Measurements from ENCODE around the gene SCN3A. TPM values are rescaled to one million over a fixed set of nuclear protein-coding genes. Genes with fewer than 3 reads are reported as not detected.

Gene SCN3A
- total RNA-seq, 1 experiment from 2014 or later: 0.07 TPM

GRCh38 chr2:165198181-165198580 is 5.7 kb downstream of the SCN3A start:
- ChIA-PET CTCF (no interaction called here), POLR2A (ENCODE audit: unreplicated experiment) (no interaction called here)
- no peaks in the 10 kb centered on the region for H3K9me2 ChIP-seq (replicated peaks; ENCODE audit: low read length)
- no peaks in the 10 kb centered on the region for H3K36me3 ChIP-seq (ENCODE audit: low read depth, low read length)
- H3K27me3 ChIP-seq (ENCODE audit: low read length): peaks cover 41% of the 10 kb centered on the region
- ATAC-seq (no peak), DNase-seq (no peak)
- TF ChIP-seq EZH2phosphoT487 (IDR thresholded peaks at IDR 0.05; ENCODE audit: borderline replicate concordance, low read length): no peak
- TF ChIP-seq CTCF (conservative IDR thresholded peaks at IDR 0.05; ENCODE audit: low read depth, low read length): no peak
- TF ChIP-seq EZH2 (IDR thresholded peaks at IDR 0.05; ENCODE audit: low read length, unreplicated experiment): no peak
- no peak overlapping the region for H3K9ac ChIP-seq (ENCODE audit: low read length)
- H3F3A ChIP-seq (ENCODE audit: low read length, unreplicated experiment): no peaks in the 10 kb centered on the region
- intact Hi-C loops (cut with micrococcal nuclease): no loop called here
- H3K4me2 ChIP-seq (ENCODE audit: low read length): no peak overlapping the region
- no peak overlapping the region for H3K4me3 ChIP-seq (ENCODE audit: low read length)
- no peaks in the 10 kb centered on the region for H4K20me1 ChIP-seq (ENCODE audit: low read length)
- BruUV-seq (replicated peaks): no TSS peak
- no peak overlapping the region for H2AFZ ChIP-seq (ENCODE audit: low read length)
- no peaks in the 10 kb centered on the region for H3K4me1 ChIP-seq (ENCODE audit: insufficient read depth, low read length)
- H3K79me2 ChIP-seq (ENCODE audit: low read length): no peaks in the 10 kb centered on the region
- H3K27ac ChIP-seq (ENCODE audit: low read length): no peak overlapping the region
- H3K9me3 ChIP-seq (ENCODE audit: low read length): no peaks in the 10 kb centered on the region

- no peaks in the 10 kb centered on the region for H3K36me3 ChIP-seq (ENCODE audit: low read depth, low read length)
- no peaks in the 10 kb centered on the region for H3F3A ChIP-seq (ENCODE audit: low read length, unreplicated experiment)
- POLR2A ChIA-PET (ENCODE audit: unreplicated experiment): no interaction called here
- no peak overlapping the region for H3K4me3 ChIP-seq (ENCODE audit: low read length)
- H3K79me2 ChIP-seq (ENCODE audit: low read length): no peaks in the 10 kb centered on the region
- H3K4me2 ChIP-seq (ENCODE audit: low read length): no peak overlapping the region
- no TSS peak for BruUV-seq (replicated peaks)
- no peak for DNase-seq
- H3K4me1 ChIP-seq (ENCODE audit: insufficient read depth, low read length): no peaks in the 10 kb centered on the region
- ATAC-seq: no peak
- no peak for TF ChIP-seq EZH2phosphoT487 (IDR thresholded peaks at IDR 0.05; ENCODE audit: borderline replicate concordance, low read length)
- TF ChIP-seq CTCF (conservative IDR thresholded peaks at IDR 0.05; ENCODE audit: low read depth, low read length): no peak
- TF ChIP-seq EZH2 (IDR thresholded peaks at IDR 0.05; ENCODE audit: low read length, unreplicated experiment): no peak
- H2AFZ ChIP-seq (ENCODE audit: low read length): no peak overlapping the region
- peaks cover 41% of the 10 kb centered on the region for H3K27me3 ChIP-seq (ENCODE audit: low read length)
- no peaks in the 10 kb centered on the region for H4K20me1 ChIP-seq (ENCODE audit: low read length)
- CTCF ChIA-PET: no interaction called here
- no peak overlapping the region for H3K9ac ChIP-seq (ENCODE audit: low read length)
- H3K9me2 ChIP-seq (replicated peaks; ENCODE audit: low read length): no peaks in the 10 kb centered on the region
- no peaks in the 10 kb centered on the region for H3K9me3 ChIP-seq (ENCODE audit: low read length)
- no peak overlapping the region for H3K27ac ChIP-seq (ENCODE audit: low read length)
- intact Hi-C loops (cut with micrococcal nuclease): no loop called here
These were observed 6.5 kb downstream of the SCN3A start for GRCh38 chr2:165197346-165197745.

- Histone ChIP-seq H3F3A (ENCODE audit: low read length, unreplicated experiment) (no peaks in the 10 kb centered on the region), H3K4me1 (ENCODE audit: insufficient read depth, low read length) (no peaks in the 10 kb centered on the region), H2AFZ (ENCODE audit: low read length) (no peak overlapping the region), H4K20me1 (ENCODE audit: low read length) (no peaks in the 10 kb centered on the region), H3K27me3 (ENCODE audit: low read length) (peaks cover 37% of the 10 kb centered on the region), H3K9me2 (replicated peaks; ENCODE audit: low read length) (no peaks in the 10 kb centered on the region), H3K36me3 (ENCODE audit: low read depth, low read length) (no peaks in the 10 kb centered on the region), H3K27ac (ENCODE audit: low read length) (no peak overlapping the region), H3K9ac (ENCODE audit: low read length) (no peak overlapping the region), H3K9me3 (ENCODE audit: low read length) (no peaks in the 10 kb centered on the region), H3K4me3 (ENCODE audit: low read length) (no peak overlapping the region), H3K4me2 (ENCODE audit: low read length) (no peak overlapping the region), H3K79me2 (ENCODE audit: low read length) (no peaks in the 10 kb centered on the region)
- intact Hi-C loops (cut with micrococcal nuclease): no loop called here
- TF ChIP-seq EZH2 (IDR thresholded peaks at IDR 0.05; ENCODE audit: low read length, unreplicated experiment): no peak
- no peak for TF ChIP-seq EZH2phosphoT487 (IDR thresholded peaks at IDR 0.05; ENCODE audit: borderline replicate concordance, low read length)
- TF ChIP-seq CTCF (conservative IDR thresholded peaks at IDR 0.05; ENCODE audit: low read depth, low read length): no peak
- POLR2A ChIA-PET (ENCODE audit: unreplicated experiment): no interaction called here
- DNase-seq (no peak), ATAC-seq (no peak)
- CTCF ChIA-PET: interaction anchor here (0.6 kb wide), 1 partner anchor 7 kb away, joined by 4 read pairs; the partner anchor contains the start of gene SCN3A
- no TSS peak for BruUV-seq (replicated peaks)
These were observed 7.4 kb downstream of the SCN3A start for GRCh38 chr2:165196411-165196810.
